ENCODE data around the gene MTMR4. TPM values are rescaled to one million over a fixed set of nuclear protein-coding genes. Genes with fewer than 3 reads are reported as not detected.
A peak's percentile ranks its signal among the peaks of the same experiment; 100 is the strongest.
"Not testable (repeated sequence)": the region's sequence is repeated elsewhere in the genome, so short reads cannot be mapped to it uniquely, and the experiment has no call there.

The MTMR4 gene
- polyA plus RNA-seq, 1 of the 3 experiments (the other 2 are of a cell fraction) = 23.3 TPM

DNA sequence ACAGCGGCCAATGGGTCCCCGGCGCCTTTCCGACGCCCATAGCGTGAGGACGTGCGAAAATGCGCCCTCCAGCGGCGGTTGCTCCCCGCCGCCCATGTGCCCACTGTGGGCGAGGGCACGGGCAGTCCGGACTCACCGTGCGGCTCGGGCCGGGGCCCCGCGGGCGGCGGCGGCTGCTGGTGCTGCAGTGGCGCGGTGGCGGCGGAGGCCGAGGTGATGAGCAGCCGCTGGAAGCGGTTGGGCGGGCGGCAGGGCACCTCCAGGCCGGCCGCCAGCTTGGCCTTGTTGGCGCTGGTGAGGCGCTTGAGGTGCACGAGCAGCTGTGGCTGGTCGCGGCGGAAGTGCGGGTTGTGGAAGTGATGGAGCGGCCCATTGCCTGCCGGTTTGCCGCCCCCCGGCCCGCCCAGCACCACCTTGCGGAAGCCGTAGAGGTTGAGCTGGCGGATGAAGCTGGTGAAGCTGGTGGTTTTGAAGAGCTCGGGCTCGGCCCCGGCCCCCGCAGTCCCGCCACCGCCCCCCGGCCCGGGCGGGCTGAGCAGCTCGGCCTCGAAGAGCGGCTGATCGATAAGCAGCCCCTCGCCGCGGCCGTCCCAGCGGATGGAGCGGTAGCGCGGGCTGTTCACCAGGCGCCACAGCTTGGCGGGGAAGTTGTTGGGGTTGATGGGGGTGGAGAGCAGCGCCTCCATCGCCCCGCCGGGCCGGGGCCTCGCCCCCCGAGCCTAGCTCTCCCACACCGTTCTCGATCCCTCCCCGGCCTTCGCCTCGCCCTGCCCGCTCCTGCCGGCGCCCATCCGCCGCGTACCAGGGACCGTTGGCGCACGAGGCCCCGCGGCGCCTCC is 26.6 kb downstream of the MTMR4 start, which contains the start of gene HSF5:
TSS of gene HSF5 (minus strand) at position 820 of the 839 bp plus-strand sequence. CDS start at position 686, 134 bp downstream.
- ChIA-PET POLR2A (interaction anchor here (0.6 kb wide), 1 partner anchor 70 kb away, joined by 4 read pairs; no protein-coding TSS in a partner anchor), CTCF (interaction anchor here (1.0 to 1.1 kb wide), 2 partner anchors 10 to 39 kb away, joined by 3 read pairs; no protein-coding TSS in a partner anchor)
- Histone ChIP-seq H3K36me3 (replicated peaks in 1 of 2; ENCODE audit: control insufficient read depth in 1 of 2, insufficient read depth in 2 of 2, low read length in 1 of 2) (peaks cover 35 to 49% of the 10 kb centered on the region in 2 experiments), H3K4me3 (ENCODE audit: low read depth in 2 of 2, low read length in 1 of 2) (no peak within 1 kb of the TSS), H3K9ac (no peak within 1 kb of the TSS), H3K79me2 (ENCODE audit: insufficient read depth) (no peaks in the 10 kb centered on the region), H3K4me1 (ENCODE audit: control insufficient read depth in 1 of 2, insufficient read depth in 2 of 2, low read depth in 1 of 2, low read length in 1 of 2) (no peaks in the 10 kb centered on the region), H3K9me2 (no peaks in the 10 kb centered on the region), H4K20me1 (ENCODE audit: insufficient read depth) (no peaks in the 10 kb centered on the region), H3K4me2 (no peak within 1 kb of the TSS), H3K27ac (ENCODE audit: low read depth in 2 of 2, low read length in 1 of 2) (no peak within 1 kb of the TSS), H3K27me3 (ENCODE audit: insufficient read depth) (no peaks in the 10 kb centered on the region), H2AFZ (ENCODE audit: low read depth) (no peak within 1 kb of the TSS), H3F3A (replicated peaks; ENCODE audit: insufficient read depth) (no peaks in the 10 kb centered on the region), H3K9me3 (no peaks in the 10 kb centered on the region)
- WGBS (ENCODE audit: low lambda C conversion rate) = 97% methylated on average over 87 of the region's 98 CpGs
- DNase-seq = peak; percentile 38
- TF ChIP-seq MXI1 (IDR thresholded peaks at IDR 0.05; ENCODE audit: low read depth, low read length) = no peak
- TF ChIP-seq TAF1 (IDR thresholded peaks at IDR 0.05; ENCODE audit: borderline replicate concordance, low read depth, low read length) = no peak

DNA sequence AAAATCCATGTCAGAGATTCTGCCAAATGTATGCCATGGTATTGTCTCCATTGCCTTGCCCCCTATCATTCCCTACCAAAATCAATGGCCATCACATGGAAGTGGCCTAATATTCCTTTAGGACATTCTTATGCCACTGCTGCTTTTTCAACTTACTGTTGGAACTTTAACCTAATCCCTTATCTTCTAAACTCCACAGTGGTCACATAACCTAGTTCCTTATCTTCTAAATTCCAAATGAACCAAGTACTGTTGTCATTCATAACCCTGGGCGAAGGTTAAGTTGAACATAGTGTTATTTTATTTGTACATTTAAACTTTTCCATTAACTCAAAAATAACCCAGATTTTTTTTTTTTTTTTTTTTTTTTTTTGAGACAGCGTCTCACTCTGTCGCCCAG is 29.8 kb downstream of the MTMR4 start:
- Histone ChIP-seq H3F3A (replicated peaks; ENCODE audit: insufficient read depth) (no peaks in the 10 kb centered on the region), H3K27ac (ENCODE audit: low read depth in 2 of 2, low read length in 1 of 2) (no peak overlapping the region), H3K9me3 (no peaks in the 10 kb centered on the region), H3K36me3 (replicated peaks in 1 of 2; ENCODE audit: control insufficient read depth in 1 of 2, insufficient read depth in 2 of 2, low read length in 1 of 2) (peaks cover 11 to 17% of the 10 kb centered on the region in 2 experiments), H3K9ac (no peak overlapping the region), H3K4me3 (ENCODE audit: low read depth in 2 of 2, low read length in 1 of 2) (no peak overlapping the region), H3K4me2 (no peak overlapping the region), H2AFZ (ENCODE audit: low read depth) (no peak overlapping the region), H3K4me1 (ENCODE audit: control insufficient read depth in 1 of 2, insufficient read depth in 2 of 2, low read depth in 1 of 2, low read length in 1 of 2) (no peaks in the 10 kb centered on the region), H3K9me2 (no peaks in the 10 kb centered on the region), H3K27me3 (ENCODE audit: insufficient read depth) (no peaks in the 10 kb centered on the region), H3K79me2 (ENCODE audit: insufficient read depth) (no peaks in the 10 kb centered on the region), H4K20me1 (ENCODE audit: insufficient read depth) (no peaks in the 10 kb centered on the region)
- no peak for DNase-seq
- TF ChIP-seq MXI1 (IDR thresholded peaks at IDR 0.05; ENCODE audit: low read depth, low read length) = no peak
- CTCF ChIA-PET = no interaction called here
- WGBS (ENCODE audit: low lambda C conversion rate) = 92% methylated on average over 3 of the region's 3 CpGs
- POLR2A ChIA-PET = no interaction called here

DNA sequence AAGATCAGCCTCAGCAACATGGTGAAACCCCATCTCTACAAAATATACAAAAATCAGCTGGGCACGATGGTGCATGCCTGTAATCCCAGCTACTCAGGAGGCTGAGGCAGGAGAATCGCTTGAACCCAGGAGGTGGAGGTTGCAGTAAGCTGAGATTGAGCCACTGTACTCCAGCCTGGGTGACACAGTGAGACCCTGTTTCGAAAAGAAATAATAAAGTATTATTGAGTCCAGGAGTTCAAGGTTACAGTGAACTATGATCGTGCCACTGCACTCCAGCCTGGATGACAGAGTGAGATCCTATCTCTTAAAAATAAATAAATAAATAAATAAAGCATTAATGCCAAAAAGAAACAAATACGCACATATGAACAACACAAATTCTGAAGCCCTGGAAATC is 32.6 kb downstream of the MTMR4 start:
- CTCF ChIA-PET = interaction anchor here (1.3 to 2.4 kb wide), 4 partner anchors 7 to 43 kb away, joined by 3 to 7 read pairs (median 4); no protein-coding TSS in a partner anchor
- 62% methylated on average over 5 of the region's 5 CpGs for WGBS (ENCODE audit: low lambda C conversion rate)
- H3K4me2 ChIP-seq; H3K79me2 ChIP-seq (ENCODE audit: insufficient read depth); H3K27me3 ChIP-seq (ENCODE audit: insufficient read depth); H3K27ac ChIP-seq (ENCODE audit: low read depth in 2 of 2, low read length in 1 of 2); H3K36me3 ChIP-seq (replicated peaks in 1 of 2; ENCODE audit: control insufficient read depth in 1 of 2, insufficient read depth in 2 of 2, low read length in 1 of 2); DNase-seq; H3F3A ChIP-seq (replicated peaks; ENCODE audit: insufficient read depth); H3K9me3 ChIP-seq; POLR2A ChIA-PET; H3K4me1 ChIP-seq (ENCODE audit: control insufficient read depth in 1 of 2, insufficient read depth in 2 of 2, low read depth in 1 of 2, low read length in 1 of 2); H4K20me1 ChIP-seq (ENCODE audit: insufficient read depth); H3K9me2 ChIP-seq; H3K9ac ChIP-seq; H2AFZ ChIP-seq (ENCODE audit: low read depth); H3K4me3 ChIP-seq (ENCODE audit: low read depth in 2 of 2, low read length in 1 of 2): not testable (repeated sequence)

DNA sequence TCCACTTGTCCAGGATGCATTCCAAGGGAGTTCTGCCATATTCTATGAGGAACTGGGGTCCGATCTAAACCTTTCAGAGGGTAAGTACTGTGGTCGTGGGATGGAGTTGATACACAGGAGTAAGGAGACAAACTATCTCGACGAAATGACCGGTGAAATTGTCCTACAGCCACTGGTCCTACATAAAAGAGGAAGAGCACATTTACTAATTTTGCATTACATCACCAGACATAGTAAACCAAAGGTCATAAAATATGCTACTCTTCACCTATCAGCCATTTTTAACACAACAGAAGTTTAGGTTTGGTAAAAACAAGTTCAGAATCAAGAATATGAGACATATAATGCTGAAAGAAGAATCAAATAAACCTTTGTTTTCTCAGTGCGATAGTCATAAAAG is 34.3 kb downstream of the MTMR4 start:
- Histone ChIP-seq H3K36me3 (replicated peaks in 1 of 2; ENCODE audit: control insufficient read depth in 1 of 2, insufficient read depth in 2 of 2, low read length in 1 of 2) (no peaks in the 10 kb centered on the region), H3K4me3 (ENCODE audit: low read depth in 2 of 2, low read length in 1 of 2) (no peak overlapping the region), H4K20me1 (ENCODE audit: insufficient read depth) (no peaks in the 10 kb centered on the region), H3K9me3 (no peaks in the 10 kb centered on the region), H3K4me1 (ENCODE audit: control insufficient read depth in 1 of 2, insufficient read depth in 2 of 2, low read depth in 1 of 2, low read length in 1 of 2) (no peaks in the 10 kb centered on the region), H3K9ac (no peak overlapping the region), H3F3A (replicated peaks; ENCODE audit: insufficient read depth) (no peaks in the 10 kb centered on the region), H3K27me3 (ENCODE audit: insufficient read depth) (no peaks in the 10 kb centered on the region), H3K27ac (ENCODE audit: low read depth in 2 of 2, low read length in 1 of 2) (no peak overlapping the region), H2AFZ (ENCODE audit: low read depth) (no peak overlapping the region), H3K9me2 (no peaks in the 10 kb centered on the region; the same call in 1 of the 2 replicates), H3K4me2 (no peak overlapping the region), H3K79me2 (ENCODE audit: insufficient read depth) (no peaks in the 10 kb centered on the region)
- no peak for TF ChIP-seq RFX5 (IDR thresholded peaks at IDR 0.05; ENCODE audit: low read length)
- no peak for TF ChIP-seq SMC3 (IDR thresholded peaks at IDR 0.05; ENCODE audit: low read depth, low read length)
- TF ChIP-seq, protein P1, sequence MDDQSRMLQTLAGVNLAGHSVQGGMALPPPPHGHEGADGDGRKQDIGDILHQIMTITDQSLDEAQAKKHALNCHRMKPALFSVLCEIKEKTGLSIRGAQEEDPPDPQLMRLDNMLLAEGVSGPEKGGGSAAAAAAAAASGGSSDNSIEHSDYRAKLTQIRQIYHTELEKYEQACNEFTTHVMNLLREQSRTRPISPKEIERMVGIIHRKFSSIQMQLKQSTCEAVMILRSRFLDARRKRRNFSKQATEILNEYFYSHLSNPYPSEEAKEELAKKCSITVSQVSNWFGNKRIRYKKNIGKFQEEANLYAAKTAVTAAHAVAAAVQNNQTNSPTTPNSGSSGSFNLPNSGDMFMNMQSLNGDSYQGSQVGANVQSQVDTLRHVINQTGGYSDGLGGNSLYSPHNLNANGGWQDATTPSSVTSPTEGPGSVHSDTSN (IDR thresholded peaks at IDR 0.05) = no peak
- no peak for TF ChIP-seq JUND (IDR thresholded peaks at IDR 0.05)
- TF ChIP-seq, protein P2, sequence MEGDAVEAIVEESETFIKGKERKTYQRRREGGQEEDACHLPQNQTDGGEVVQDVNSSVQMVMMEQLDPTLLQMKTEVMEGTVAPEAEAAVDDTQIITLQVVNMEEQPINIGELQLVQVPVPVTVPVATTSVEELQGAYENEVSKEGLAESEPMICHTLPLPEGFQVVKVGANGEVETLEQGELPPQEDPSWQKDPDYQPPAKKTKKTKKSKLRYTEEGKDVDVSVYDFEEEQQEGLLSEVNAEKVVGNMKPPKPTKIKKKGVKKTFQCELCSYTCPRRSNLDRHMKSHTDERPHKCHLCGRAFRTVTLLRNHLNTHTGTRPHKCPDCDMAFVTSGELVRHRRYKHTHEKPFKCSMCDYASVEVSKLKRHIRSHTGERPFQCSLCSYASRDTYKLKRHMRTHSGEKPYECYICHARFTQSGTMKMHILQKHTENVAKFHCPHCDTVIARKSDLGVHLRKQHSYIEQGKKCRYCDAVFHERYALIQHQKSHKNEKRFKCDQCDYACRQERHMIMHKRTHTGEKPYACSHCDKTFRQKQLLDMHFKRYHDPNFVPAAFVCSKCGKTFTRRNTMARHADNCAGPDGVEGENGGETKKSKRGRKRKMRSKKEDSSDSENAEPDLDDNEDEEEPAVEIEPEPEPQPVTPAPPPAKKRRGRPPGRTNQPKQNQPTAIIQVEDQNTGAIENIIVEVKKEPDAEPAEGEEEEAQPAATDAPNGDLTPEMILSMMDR (IDR thresholded peaks at IDR 0.05) = no peak
- TF ChIP-seq RXRA (IDR thresholded peaks at IDR 0.05; ENCODE audit: borderline replicate concordance, low read depth) = no peak
- TF ChIP-seq, protein P3, sequence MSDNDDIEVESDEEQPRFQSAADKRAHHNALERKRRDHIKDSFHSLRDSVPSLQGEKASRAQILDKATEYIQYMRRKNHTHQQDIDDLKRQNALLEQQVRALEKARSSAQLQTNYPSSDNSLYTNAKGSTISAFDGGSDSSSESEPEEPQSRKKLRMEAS (IDR thresholded peaks at IDR 0.05; ENCODE audit: low read depth) = no peak
- no peak for TF ChIP-seq EZH2phosphoT487 (IDR thresholded peaks at IDR 0.05; ENCODE audit: borderline replicate concordance, low read depth)
- no peak for TF ChIP-seq TEAD4 (IDR thresholded peaks at IDR 0.05; ENCODE audit: borderline replicate concordance, insufficient read depth)
- no peak for TF ChIP-seq FOXM1 (IDR thresholded peaks at IDR 0.05; ENCODE audit: low read depth)
- no peak for DNase-seq
- CTCF ChIA-PET = interaction anchor here (0.8 to 0.9 kb wide), 2 partner anchors 163 to 231 kb away, joined by 3 read pairs; no protein-coding TSS in a partner anchor
- POLR2A ChIA-PET = no interaction called here
- 64% methylated on average over 6 of the region's 6 CpGs for WGBS (ENCODE audit: low lambda C conversion rate)
